ENCODE data around the gene ANO10. TPM values are rescaled to one million over a fixed set of nuclear protein-coding genes. Genes with fewer than 3 reads are reported as not detected.

Gene ANO10
- polyA plus RNA-seq, 3 donors: 11.2 to 24.8 (median 21.6) TPM

DNA sequence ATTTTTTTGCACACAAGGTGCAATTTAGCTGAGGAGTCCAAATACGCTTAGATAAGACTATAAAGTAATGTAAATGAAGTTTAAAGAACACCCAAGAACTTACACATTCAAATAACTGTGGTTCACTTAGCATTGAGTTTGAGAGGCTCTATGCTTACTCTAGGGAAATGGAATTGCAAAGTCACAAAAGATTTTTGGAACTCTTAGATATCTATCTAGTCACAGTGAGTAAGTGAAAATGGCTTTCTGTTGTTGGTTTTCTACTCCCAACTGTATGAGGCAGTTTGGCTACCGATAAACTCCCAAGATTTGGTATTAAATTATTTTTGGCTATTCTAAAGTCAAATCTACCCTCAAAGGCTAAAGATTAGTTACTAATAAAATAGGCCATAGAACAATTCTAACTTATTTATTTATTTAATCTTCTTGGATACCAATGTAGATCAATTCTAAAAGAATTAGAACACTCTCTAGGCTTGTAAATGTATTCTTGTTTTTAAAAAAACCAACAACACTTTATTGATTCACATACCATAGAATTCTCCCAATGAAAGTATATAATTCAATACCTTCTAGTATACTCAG lies 170.0 kb downstream of the ANO10 start:
- Mint-ChIP-seq H3K9me3 (no peaks in the 10 kb centered on the region), H3K4me3 (no peak overlapping the region), H3K36me3 (peaks cover 0 to 5% of the 10 kb centered on the region in 2 donors), H3K27me3 (ENCODE audit: low read depth in 3 of 3) (no peaks in the 10 kb centered on the region), H3K4me1 (no peaks in the 10 kb centered on the region), H3K27ac (no peak overlapping the region)
- no peaks in the 10 kb centered on the region for H4K20me1 ChIP-seq (ENCODE audit: insufficient read depth, low read length)
- H3K36me3 ChIP-seq (replicated peaks in 1 of 2; ENCODE audit: control insufficient read depth in 1 of 2, insufficient read depth in 2 of 2, low read length in 2 of 2): no peaks in the 10 kb centered on the region
- no CpG with 5 or more reads among the region's 2 CpGs for WGBS (ENCODE audit: insufficient coverage)
- no peaks in the 10 kb centered on the region for H3K27me3 ChIP-seq (ENCODE audit: control insufficient read depth in 2 of 2, insufficient read depth in 2 of 2, low read length in 2 of 2)
- no peak for DNase-seq
- H3K9ac ChIP-seq (ENCODE audit: insufficient read depth, low read length, poor library complexity, severe bottlenecking): no peak overlapping the region
- H2AFZ ChIP-seq (ENCODE audit: insufficient read depth, low read depth, low read length, poor library complexity, severe bottlenecking): no peak overlapping the region
- no peak for TF ChIP-seq CTCF (IDR thresholded peaks at IDR 0.05)
- no peaks in the 10 kb centered on the region for H3K4me1 ChIP-seq (ENCODE audit: control insufficient read depth in 1 of 2, insufficient read depth in 2 of 2, low read length in 2 of 2)
- H3K9me3 ChIP-seq (replicated peaks in 1 of 2; ENCODE audit: control insufficient read depth in 1 of 2, insufficient read depth in 1 of 2, low read length in 2 of 2): no peaks in the 10 kb centered on the region
- no peaks in the 10 kb centered on the region for H3K79me2 ChIP-seq (ENCODE audit: insufficient read depth, low read length)
- intact Hi-C loops (cut with micrococcal nuclease): no loop called here
- no peak overlapping the region for H3K4me2 ChIP-seq (replicated peaks; ENCODE audit: extremely low read depth, low read length, poor library complexity, severe bottlenecking)
- H3K4me3 ChIP-seq (replicated peaks in 1 of 3; ENCODE audit: low read depth in 2 of 3, low read length in 3 of 3): no peak overlapping the region
- H3K27ac ChIP-seq (ENCODE audit: low read depth in 1 of 2, low read length in 2 of 2): no peak overlapping the region

DNA sequence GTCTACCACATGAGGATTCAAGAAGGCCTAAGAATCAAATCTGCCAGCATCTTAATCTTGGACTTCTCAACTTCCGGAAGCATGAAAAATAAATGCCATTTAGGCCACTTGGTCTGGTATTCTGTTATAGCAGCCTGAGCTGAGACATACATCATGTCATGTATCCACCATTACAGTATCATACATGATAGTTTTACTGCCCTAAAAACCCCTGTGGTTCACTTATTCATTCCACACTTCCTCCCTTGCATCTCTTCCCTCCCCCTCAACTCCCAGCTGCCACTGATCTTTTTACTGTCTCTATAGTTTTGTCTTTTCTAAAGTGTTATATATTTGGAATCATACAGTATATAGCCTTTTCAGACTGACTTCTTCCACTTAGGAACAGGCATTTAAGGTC lies 173.7 kb downstream of the ANO10 start:
- Histone ChIP-seq H3K27ac (ENCODE audit: low read depth in 1 of 2, low read length in 2 of 2) (no peak overlapping the region), H3K27me3 (ENCODE audit: control insufficient read depth in 2 of 2, insufficient read depth in 2 of 2, low read length in 2 of 2) (no peaks in the 10 kb centered on the region), H2AFZ (ENCODE audit: insufficient read depth, low read depth, low read length, poor library complexity, severe bottlenecking) (no peak overlapping the region), H3K9ac (ENCODE audit: insufficient read depth, low read length, poor library complexity, severe bottlenecking) (no peak overlapping the region), H3K79me2 (ENCODE audit: insufficient read depth, low read length) (no peaks in the 10 kb centered on the region), H4K20me1 (ENCODE audit: insufficient read depth, low read length) (no peaks in the 10 kb centered on the region), H3K4me3 (replicated peaks in 1 of 3; ENCODE audit: low read depth in 2 of 3, low read length in 3 of 3) (no peak overlapping the region), H3K9me3 (replicated peaks in 1 of 2; ENCODE audit: control insufficient read depth in 1 of 2, insufficient read depth in 1 of 2, low read length in 2 of 2) (no peaks in the 10 kb centered on the region), H3K4me1 (ENCODE audit: control insufficient read depth in 1 of 2, insufficient read depth in 2 of 2, low read length in 2 of 2) (no peaks in the 10 kb centered on the region), H3K36me3 (replicated peaks in 1 of 2; ENCODE audit: control insufficient read depth in 1 of 2, insufficient read depth in 2 of 2, low read length in 2 of 2) (no peaks in the 10 kb centered on the region), H3K4me2 (replicated peaks; ENCODE audit: extremely low read depth, low read length, poor library complexity, severe bottlenecking) (no peak overlapping the region)
- no peak for TF ChIP-seq CTCF (IDR thresholded peaks at IDR 0.05)
- Mint-ChIP-seq H3K27me3 (ENCODE audit: low read depth in 3 of 3) (no peaks in the 10 kb centered on the region), H3K4me3 (no peak overlapping the region), H3K36me3 (peaks cover 0 to 7% of the 10 kb centered on the region in 2 donors), H3K9me3 (no peaks in the 10 kb centered on the region), H3K4me1 (peaks cover 3% of the 10 kb centered on the region), H3K27ac (no peak overlapping the region)
- no peak for DNase-seq
- intact Hi-C loops (cut with micrococcal nuclease): no loop called here
- WGBS (ENCODE audit: insufficient coverage): 100% methylated on average over 1 of the region's 1 CpG
